Testis (tissue), 3 donors: Measurements from ENCODE around the gene MTA3. TPM values are rescaled to one million over a fixed set of nuclear protein-coding genes. Genes with fewer than 3 reads are reported as not detected.

Experiments used
- DNase-seq: peaks from one replicate; pipeline ENCODE4 v3.0.0-alpha.2; 2019
- H3K27ac ChIP-seq, 2 donors: fragments of 200-600 bp; sonication (generic); one replicate each; pipeline ENCODE4 v1.5.1; 2019
- H3K27me3 ChIP-seq: fragments of 200-600 bp; sonication (generic); one replicate; pipeline ENCODE4 v1.5.1; 2019
- H3K36me3 ChIP-seq: fragments of 200-600 bp; sonication (generic); one replicate; pipeline ENCODE4 v1.5.1; 2017; ENCODE audit warnings: low read depth; ENCODE audit errors: missing control alignments
- H3K4me1 ChIP-seq: fragments of 200-600 bp; sonication (generic); one replicate; pipeline ENCODE4 v1.5.1; 2019
- H3K4me3 ChIP-seq, 2 donors: fragments of 200-600 bp; sonication (generic); one replicate each; pipeline ENCODE4 v1.5.1; 2017 to 2019
- H3K9me3 ChIP-seq: fragments of 200-600 bp; sonication (generic); one replicate; pipeline ENCODE4 v1.5.1; 2017
- CTCF ChIP-seq, 3 experiments: fragments of 450-650 bp in 2 of 3; fragments of 200-600 bp in 1 of 3; sonication (generic) in 1 of 3; IDR thresholded peaks; one replicate each; pipeline ENCODE4 v1.5.1; 2016 to 2019; ENCODE audit warnings: antibody characterized with exemption in 3 of 3, mild to moderate bottlenecking in 2 of 3, moderate library complexity in 1 of 3
- POLR2A ChIP-seq: fragments of 450-650 bp; IDR thresholded peaks from one replicate; pipeline ENCODE4 v1.6.1; 2017; ENCODE audit warnings: antibody characterized with exemption, mild to moderate bottlenecking, moderate library complexity
- WGBS, 2 donors: methylation state at CpG; one replicate each; pipeline ENCODE4 v1.1.5; 2018; 5-methylcytosine and 5-hydroxymethylcytosine counted together
- intact Hi-C: fragments of 100-400 bp; cut with DNase I; formaldehyde crosslinking; loops from one replicate; pipeline ENCODE4 v1.15.1; 2023; ENCODE audit warnings: low total_unique reads
- polyA plus RNA-seq: library from polyadenylated mRNA; stranded (reverse); fragments of 350-450 nt; fragmentation: Illumina TruSeq; extraction: RNeasy Lipid Tissue Mini Kit (QIAGEN cat#74804); gene quantifications from one replicate; pipeline ENCODE4 v1.2.3, GENCODE V29; 2014; ENCODE audit warnings: low read depth, low replicate concordance; ENCODE audit not compliant: insufficient read depth
- total RNA-seq, 2 donors: library from RNA; depleted of rRNA; stranded (reverse); fragments of >200 nt; gene quantifications; one replicate each; pipeline ENCODE4 v1.2.3, GENCODE V29; 2016

Gene MTA3
- total and polyA plus RNA-seq, 3 donors from 2014 or later: 58.5 to 84.6 (median 77.0) TPM

- Histone ChIP-seq H3K9me3 (no peaks in the 10 kb centered on the region), H3K36me3 (no peaks in the 10 kb centered on the region), H3K4me1 (peaks cover 21% of the 10 kb centered on the region), H3K27ac (peak overlapping the region in 1 of 2 donors; percentile 97), H3K27me3 (no peaks in the 10 kb centered on the region), H3K4me3 (no peak overlapping the region)
- DNase-seq: no peak
- WGBS, 2 donors: 88 to 93% methylated on average over 3 of the region's 3 CpGs
- TF ChIP-seq POLR2A: no peak
- TF ChIP-seq CTCF (IDR thresholded peaks at IDR 0.05): no peak
- intact Hi-C loops: no loop called here
These were observed 2.4 kb upstream of the MTA3 start for GRCh38 chr2:42566025-42566424.

GRCh38 chr2:42566837-42567321, 1.6 kb upstream of the MTA3 start:
- H3K27ac ChIP-seq: peak overlapping the region; percentile 94 to 97
- no peak overlapping the region for H3K4me3 ChIP-seq
- DNase-seq: no peak
- intact Hi-C loops: no loop called here
- H3K36me3 ChIP-seq: no peaks in the 10 kb centered on the region
- WGBS, 2 donors: 37 to 59% methylated on average over 3 of the region's 3 CpGs
- no peaks in the 10 kb centered on the region for H3K9me3 ChIP-seq
- H3K27me3 ChIP-seq: no peaks in the 10 kb centered on the region
- no peak for TF ChIP-seq CTCF (IDR thresholded peaks at IDR 0.05)
- TF ChIP-seq POLR2A: no peak
- peaks cover 21% of the 10 kb centered on the region for H3K4me1 ChIP-seq

GRCh38 chr2:42567364-42567763, 1.1 kb upstream of the MTA3 start:
- H3K36me3 ChIP-seq: no peaks in the 10 kb centered on the region
- H3K27me3 ChIP-seq: no peaks in the 10 kb centered on the region
- peaks cover 21% of the 10 kb centered on the region for H3K4me1 ChIP-seq
- 12 to 18% methylated on average over 7 of the region's 7 CpGs for WGBS, 2 donors
- TF ChIP-seq CTCF (IDR thresholded peaks at IDR 0.05) (no peak), POLR2A (no peak)
- DNase-seq: no peak
- H3K4me3 ChIP-seq: no peak overlapping the region
- no peaks in the 10 kb centered on the region for H3K9me3 ChIP-seq
- intact Hi-C loops: no loop called here
- peak overlapping the region; percentile 94 to 97 for H3K27ac ChIP-seq

- TF ChIP-seq POLR2A: no peak
- no peak for TF ChIP-seq CTCF (IDR thresholded peaks at IDR 0.05)
- Histone ChIP-seq H3K36me3 (no peaks in the 10 kb centered on the region), H3K4me1 (peaks cover 21% of the 10 kb centered on the region), H3K27me3 (no peaks in the 10 kb centered on the region), H3K27ac (peak overlapping the region; percentile 94 to 97), H3K4me3 (peak overlapping the region; percentile 79 to 88), H3K9me3 (no peaks in the 10 kb centered on the region)
- intact Hi-C loops: no loop called here
- WGBS, 2 donors: 8 to 15% methylated on average over 3 to 12 of the region's 12 CpGs
- DNase-seq: peak; percentile 63
These were observed 529 bp upstream of the MTA3 start for GRCh38 chr2:42567806-42568400.
